ENCODE measurements around the gene LRRC47. TPM values are rescaled to one million over a fixed set of nuclear protein-coding genes. Genes with fewer than 3 reads are reported as not detected.
A peak's percentile ranks its signal among the peaks of the same experiment; 100 is the strongest.

The LRRC47 gene
- total and polyA plus RNA-seq, 5 experiments from 2014 or later = 23.9 to 52.6 (median 34.9) TPM

GRCh38 chr1:3773572-3774275, 22.6 kb downstream of the LRRC47 start:
- Mint-ChIP-seq H3K9me3 (no peaks in the 10 kb centered on the region), H3K27me3 (no peaks in the 10 kb centered on the region), H3K4me1 (peaks cover 9 to 29% (median 22%) of the 10 kb centered on the region in 4 donors), H3K27ac (peak overlapping the region in 4 of 10 donors; percentile 10 to 71 (median 32)), H3K36me3 (no peaks in the 10 kb centered on the region), H3K4me3 (peak overlapping the region in 8 of 10 donors; percentile 24 to 77 (median 62))
- POLR2A ChIA-PET = interaction anchor here (1.0 to 1.3 kb wide), 2 partner anchors 21 to 22 kb away, joined by 3 to 4 read pairs; partner anchors contain the start of gene LRRC47
- no peak for ATAC-seq
- DNase-seq = peak in 1 of 10 donors; percentile 60

DNA sequence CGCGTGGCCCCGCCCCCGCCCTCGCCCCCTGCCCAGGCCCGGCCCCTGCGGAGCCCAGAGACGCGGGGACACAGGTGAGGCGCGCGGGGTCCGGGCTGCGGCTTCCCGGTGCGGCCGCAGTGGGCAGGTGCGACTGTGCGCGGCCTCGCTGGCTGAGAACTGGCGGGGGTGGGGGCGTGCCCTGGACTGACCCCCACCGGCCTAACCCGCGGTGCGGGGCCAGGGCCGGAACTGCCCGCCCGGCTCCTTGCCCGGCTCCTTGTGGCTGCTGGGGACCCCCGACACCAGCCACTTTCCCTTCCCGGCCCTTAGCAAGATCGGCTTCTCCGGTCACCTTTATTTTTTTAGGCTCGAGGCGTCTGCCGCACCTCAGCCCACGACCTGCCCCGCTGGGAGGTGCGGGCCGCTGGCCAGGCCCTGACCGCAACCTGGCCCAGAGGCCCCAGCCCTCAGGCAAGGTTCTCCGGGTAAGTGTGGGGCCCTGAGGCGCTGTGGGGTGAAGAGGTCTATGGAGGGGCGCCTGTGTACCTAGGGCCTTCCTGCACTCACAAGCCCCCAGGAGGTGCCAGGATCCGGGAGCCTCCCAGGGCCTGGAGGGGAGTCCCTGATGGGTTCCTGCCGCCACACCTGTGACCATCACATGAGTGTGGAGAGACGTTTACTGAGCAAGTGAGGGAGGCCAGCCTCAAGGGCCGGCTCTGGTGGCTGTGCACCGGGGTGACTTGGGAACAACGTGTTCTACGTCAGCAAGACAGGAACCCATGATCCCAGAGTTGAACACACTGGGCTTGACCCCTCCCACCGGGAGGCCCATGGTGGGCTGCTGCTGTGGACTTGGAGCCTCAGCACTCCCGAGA, 23.4 kb downstream of the LRRC47 start, which contains the start of gene SMIM1:
Gene SMIM1 (plus strand): TSS at position 35 of the 857 bp plus-strand sequence. CDS start 2,625 bp downstream, outside the sequence.
- H3K27ac Mint-ChIP-seq = peak within 1 kb of the TSS in 6 of 10 donors; percentile 19 to 71 (median 60)
- H3K4me1 Mint-ChIP-seq = peaks cover 9 to 29% (median 22%) of the 10 kb centered on the region in 4 donors
- ATAC-seq (peak in 1 of 2 donors; percentile 11), DNase-seq (peak in 3 of 10 donors; percentile 9 to 58 (median 21))
- POLR2A ChIA-PET = no interaction called here
- no peaks in the 10 kb centered on the region for H3K9me3 Mint-ChIP-seq
- H3K4me3 Mint-ChIP-seq = peak within 1 kb of the TSS; percentile 69 to 82 (median 76)
- no peaks in the 10 kb centered on the region for H3K36me3 Mint-ChIP-seq
- H3K27me3 Mint-ChIP-seq = no peaks in the 10 kb centered on the region

- Mint-ChIP-seq H3K9me3 (no peaks in the 10 kb centered on the region), H3K4me3 (peak overlapping the region; percentile 69 to 82 (median 76)), H3K27me3 (peaks cover 0 to 3% (median 0%) of the 10 kb centered on the region in 5 donors), H3K36me3 (no peaks in the 10 kb centered on the region), H3K27ac (peak overlapping the region in 5 of 10 donors; percentile 19 to 62 (median 57)), H3K4me1 (peaks cover 9 to 29% (median 22%) of the 10 kb centered on the region in 4 donors)
- POLR2A ChIA-PET = interaction anchor here (0.7 to 1.0 kb wide), 2 partner anchors 24 to 43 kb away, joined by 3 to 5 read pairs; partner anchors contain the start of gene LRRC47
- DNase-seq = peak; percentile 69 to 96 (median 82)
- peak; percentile 78 for ATAC-seq
Observed at GRCh38 chr1:3772027-3772714, 24.1 kb downstream of the LRRC47 start.

DNA sequence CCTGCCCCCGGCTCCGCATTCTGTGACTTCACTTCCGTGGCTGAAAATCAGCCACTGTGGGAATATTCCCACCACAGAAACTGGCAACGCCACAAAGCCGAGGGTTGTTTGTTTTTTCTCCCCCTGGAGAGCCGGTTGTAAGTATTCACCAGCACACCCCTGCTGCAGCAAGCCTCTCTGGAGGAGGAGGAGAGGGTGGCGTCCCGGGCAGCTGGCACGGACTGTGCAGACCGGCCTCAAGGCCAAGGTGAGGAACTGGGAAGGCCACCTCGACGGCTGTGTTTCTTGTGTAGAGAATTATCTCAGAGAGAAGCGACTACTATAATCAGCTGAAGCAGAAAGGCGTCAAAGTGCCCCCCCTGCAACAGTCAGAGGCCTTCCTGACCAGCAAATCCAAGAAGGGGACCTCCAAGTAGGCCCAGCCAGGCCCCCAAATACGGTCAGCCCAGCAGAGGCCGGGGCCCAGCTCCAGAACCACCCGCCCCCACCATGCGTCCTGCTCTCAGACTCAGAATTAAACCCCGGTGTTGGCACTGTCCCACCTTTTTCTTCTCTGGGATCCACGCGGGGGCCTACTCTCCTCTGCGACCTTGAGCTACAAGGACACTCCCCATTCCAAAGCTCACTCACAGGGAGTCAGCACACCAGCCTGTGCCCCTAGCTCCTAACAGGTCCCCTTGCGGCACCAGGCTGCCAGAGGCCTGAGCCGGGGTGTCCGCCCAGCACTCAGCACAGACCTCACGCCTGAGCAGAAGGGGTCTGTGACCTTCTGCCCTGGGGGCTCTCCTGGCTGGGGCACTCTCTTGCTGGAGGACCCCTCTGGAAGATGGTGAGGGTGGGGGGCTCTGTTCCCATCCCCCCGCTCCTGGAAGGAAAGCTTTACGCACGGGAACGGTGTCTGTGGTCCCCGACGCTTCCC, 24.9 kb downstream of the LRRC47 start:
- no peak for ATAC-seq
- peaks cover 8 to 29% (median 21%) of the 10 kb centered on the region in 4 donors for H3K4me1 Mint-ChIP-seq
- no peaks in the 10 kb centered on the region for H3K9me3 Mint-ChIP-seq
- no peaks in the 10 kb centered on the region for H3K36me3 Mint-ChIP-seq
- DNase-seq = peak in 1 of 10 donors; percentile 62
- H3K27ac Mint-ChIP-seq = peak overlapping the region in 6 of 10 donors; percentile 13 to 62 (median 38)
- POLR2A ChIA-PET = interaction anchor here (0.6 to 1.0 kb wide), 4 partner anchors 18 to 84 kb away, joined by 3 to 7 read pairs (median 4); partner anchors contain the start of gene LRRC47
- peaks cover 0 to 3% (median 0%) of the 10 kb centered on the region in 5 donors for H3K27me3 Mint-ChIP-seq
- H3K4me3 Mint-ChIP-seq = peak overlapping the region; percentile 69 to 82 (median 76)

DNA sequence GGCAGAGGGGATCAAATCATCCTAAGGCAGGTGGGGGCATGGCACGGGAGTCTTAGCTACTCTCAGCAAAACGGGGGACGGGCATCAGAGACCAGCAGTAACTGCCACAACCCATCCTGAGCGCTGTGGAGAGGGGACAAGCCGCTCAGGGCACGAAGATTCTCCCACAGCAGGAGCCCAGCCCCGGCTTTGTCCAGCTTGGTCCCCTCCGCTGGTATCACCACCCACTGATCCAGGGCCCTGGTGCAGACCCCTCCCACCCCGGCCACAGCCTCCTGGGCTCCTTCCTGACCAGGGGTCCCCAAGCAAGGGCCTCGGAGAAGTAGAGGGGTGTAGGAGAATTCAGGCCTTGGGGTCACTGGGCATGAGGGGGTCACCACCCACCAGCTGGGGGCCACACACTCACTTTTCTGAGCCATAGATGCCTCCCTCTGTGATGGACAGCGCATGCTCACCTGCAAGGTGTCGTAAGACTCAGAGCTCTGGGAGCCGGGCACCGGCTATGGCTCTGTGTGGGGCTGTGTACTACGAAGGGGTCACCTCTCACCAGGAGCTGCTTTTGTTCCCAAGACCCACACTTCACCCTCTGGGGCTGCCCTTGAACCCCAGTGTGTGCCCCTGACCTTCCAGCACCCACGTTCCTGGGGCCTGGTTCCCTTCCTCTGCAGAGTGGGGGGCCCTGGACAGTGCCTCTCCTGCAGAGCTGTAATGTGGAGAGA, 26.1 kb downstream of the LRRC47 start:
- Mint-ChIP-seq H3K27ac (peak overlapping the region in 2 of 10 donors; percentile 73 to 76), H3K27me3 (peaks cover 0 to 14% (median 3%) of the 10 kb centered on the region in 5 donors), H3K9me3 (no peaks in the 10 kb centered on the region), H3K4me3 (peak overlapping the region in 9 of 10 donors; percentile 22 to 78 (median 69)), H3K4me1 (peaks cover 5 to 23% (median 12%) of the 10 kb centered on the region in 4 donors), H3K36me3 (no peaks in the 10 kb centered on the region)
- ATAC-seq = no peak
- peak in 1 of 10 donors; percentile 54 for DNase-seq
- POLR2A ChIA-PET = interaction anchor here (0.6 kb wide), 1 partner anchor 29 kb away, joined by 5 read pairs; no protein-coding TSS in a partner anchor

DNA sequence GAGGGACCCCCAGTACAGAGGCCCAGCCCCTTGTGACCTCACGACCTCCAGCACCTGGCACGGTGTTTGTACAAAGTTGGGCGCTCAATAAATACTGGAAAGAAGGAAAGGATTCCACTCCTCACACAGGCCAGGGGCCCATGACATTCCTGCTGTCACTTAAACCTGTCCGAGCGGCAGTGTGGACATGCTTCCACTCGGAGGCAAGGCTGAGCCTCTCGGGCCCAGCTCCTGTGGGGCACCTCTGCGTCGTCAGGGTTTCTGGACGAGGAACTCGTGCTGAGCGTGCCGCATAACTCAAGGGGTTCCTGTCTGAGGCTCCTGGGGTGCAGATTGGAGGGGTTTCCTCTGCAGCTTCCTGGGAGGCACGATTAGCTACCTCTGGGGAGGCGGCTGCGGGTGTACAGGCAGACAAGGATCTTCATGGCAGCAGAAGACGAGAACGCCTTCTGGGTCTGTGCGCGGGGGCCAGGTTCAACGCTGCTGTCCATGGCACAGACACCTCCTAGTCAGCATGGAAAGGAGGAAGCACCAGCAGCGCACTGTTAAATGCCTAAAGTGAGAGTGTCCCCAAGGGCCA, 27.4 kb downstream of the LRRC47 start:
- Mint-ChIP-seq H3K36me3 (no peaks in the 10 kb centered on the region), H3K4me3 (no peak overlapping the region), H3K4me1 (peaks cover 5 to 20% (median 10%) of the 10 kb centered on the region in 4 donors), H3K27me3 (peaks cover 3 to 18% (median 8%) of the 10 kb centered on the region in 5 donors), H3K9me3 (no peaks in the 10 kb centered on the region), H3K27ac (no peak overlapping the region)
- DNase-seq = no peak
- POLR2A ChIA-PET = no interaction called here
- no peak for ATAC-seq

DNA sequence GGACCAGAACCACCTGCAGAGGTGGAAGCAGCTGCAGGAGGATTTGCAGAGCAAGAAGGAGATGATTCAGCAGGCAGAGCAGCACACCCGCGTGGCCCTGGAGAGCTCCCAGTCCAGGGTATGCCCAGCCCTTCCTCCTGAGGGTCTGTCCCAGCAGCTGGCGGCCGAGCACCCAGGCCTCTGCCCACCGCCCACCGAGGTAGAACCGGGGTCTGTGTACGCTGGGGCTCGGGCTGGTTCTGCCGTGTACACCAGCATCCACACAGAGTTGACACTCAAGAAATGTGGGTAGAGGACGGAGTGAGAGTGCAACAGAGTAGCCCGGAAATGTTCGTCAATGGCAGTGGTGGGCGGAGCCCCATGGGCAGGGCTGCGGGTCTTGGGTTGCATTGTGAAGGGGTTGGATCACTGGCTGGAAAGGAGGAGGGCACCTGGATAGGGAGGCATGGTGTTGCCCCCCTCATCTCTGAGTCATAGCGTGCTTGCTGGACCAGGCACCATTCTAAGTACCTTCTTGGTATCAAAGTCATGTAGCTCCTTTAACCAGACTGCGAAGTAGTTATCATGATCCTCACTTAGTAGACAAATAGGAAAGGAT, 28.9 kb downstream of the LRRC47 start:
- Mint-ChIP-seq H3K27me3 (peaks cover 3 to 25% (median 8%) of the 10 kb centered on the region in 5 donors), H3K9me3 (no peaks in the 10 kb centered on the region), H3K36me3 (no peaks in the 10 kb centered on the region), H3K4me1 (peaks cover 3 to 15% (median 7%) of the 10 kb centered on the region in 4 donors), H3K27ac (no peak overlapping the region), H3K4me3 (no peak overlapping the region)
- DNase-seq (peak in 1 of 10 donors; percentile 34), ATAC-seq (no peak)
- POLR2A ChIA-PET = no interaction called here

DNA sequence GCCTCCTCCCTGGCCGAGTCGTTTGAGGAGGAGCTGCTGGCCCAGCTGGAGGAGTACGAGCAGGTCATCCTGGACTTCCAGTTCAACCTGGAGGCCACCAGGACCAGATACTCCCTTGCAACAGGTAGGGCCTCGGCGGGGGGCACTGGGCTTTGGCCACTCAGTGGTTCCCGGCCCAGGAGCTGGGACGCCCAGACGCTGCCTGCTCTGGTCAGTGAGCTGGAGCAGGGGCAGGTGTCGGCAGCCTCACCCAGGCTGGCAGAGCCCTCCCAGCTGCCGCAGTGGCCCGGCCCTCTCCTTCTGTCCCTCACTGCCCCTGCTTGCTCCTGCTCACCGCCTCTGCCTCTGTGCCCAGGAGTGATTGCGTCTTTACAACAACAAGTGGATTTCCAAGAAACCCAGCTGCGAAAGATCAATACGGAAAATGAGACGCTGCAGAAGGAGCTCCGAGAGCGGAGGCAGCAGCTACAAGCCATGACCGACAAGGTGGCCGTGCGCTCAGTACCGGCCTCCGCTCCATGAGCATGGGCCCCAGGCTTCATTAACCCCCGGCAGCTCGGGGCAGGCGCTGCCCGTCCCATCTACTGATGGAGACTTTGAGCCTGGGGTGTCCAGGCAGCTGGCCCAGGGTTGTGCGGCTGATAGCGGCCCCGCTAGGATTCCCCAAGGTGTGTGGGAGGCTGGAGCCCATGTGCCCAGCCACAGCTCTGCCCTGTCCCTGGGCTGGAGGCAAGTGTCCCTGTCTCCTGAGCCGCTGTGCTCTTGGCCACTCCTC, 32.8 kb downstream of the LRRC47 start:
- no peak for ATAC-seq
- peaks cover 11 to 54% (median 31%) of the 10 kb centered on the region in 5 donors for H3K27me3 Mint-ChIP-seq
- H3K4me1 Mint-ChIP-seq = no peaks in the 10 kb centered on the region
- no peaks in the 10 kb centered on the region for H3K36me3 Mint-ChIP-seq
- no peak for DNase-seq
- no peak overlapping the region for H3K4me3 Mint-ChIP-seq
- H3K27ac Mint-ChIP-seq = no peak overlapping the region
- POLR2A ChIA-PET = no interaction called here
- peaks cover 0 to 8% (median 0%) of the 10 kb centered on the region in 9 donors for H3K9me3 Mint-ChIP-seq

DNA sequence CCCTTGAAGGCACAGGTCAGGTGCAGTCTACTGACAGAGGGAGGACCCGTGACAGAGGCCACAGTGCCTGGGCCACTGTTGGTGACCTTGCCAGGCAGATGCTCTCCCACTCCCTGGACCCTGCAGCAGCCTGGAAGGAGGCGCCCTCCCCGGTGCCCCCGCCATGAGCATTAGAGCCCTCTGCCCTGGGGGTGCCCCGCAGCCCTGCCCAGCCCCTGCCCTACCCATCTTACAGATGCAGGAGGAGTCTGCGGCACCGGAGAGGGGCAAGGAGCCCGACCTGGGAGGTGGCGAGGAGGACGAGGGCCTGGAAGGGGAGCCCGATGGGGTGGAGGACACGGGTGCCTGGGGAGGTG, 33.4 kb downstream of the LRRC47 start:
- Mint-ChIP-seq H3K27me3 (peaks cover 11 to 54% (median 31%) of the 10 kb centered on the region in 5 donors), H3K36me3 (no peaks in the 10 kb centered on the region), H3K4me3 (no peak overlapping the region), H3K9me3 (peaks cover 0 to 8% (median 0%) of the 10 kb centered on the region in 9 donors), H3K27ac (no peak overlapping the region), H3K4me1 (no peaks in the 10 kb centered on the region)
- no peak for DNase-seq
- ATAC-seq = no peak
- POLR2A ChIA-PET = no interaction called here

Data from naive thymus-derived CD8-positive, alpha-beta T cell (primary cell).